Activated naive CD8-positive, alpha-beta T cell treated with anti-CD3 and anti-CD28 coated beads, Interleukin-2, amount 10 ng/mL, durations not matched to agents 7 days and 5 days (primary cell): ENCODE data around the gene MGMT. TPM values are rescaled to one million over a fixed set of nuclear protein-coding genes. Genes with fewer than 3 reads are reported as not detected.
"Not testable (repeated sequence)": the region's sequence is repeated elsewhere in the genome, so short reads cannot be mapped to it uniquely, and the experiment has no call there.

Experiments used
- ATAC-seq: fragments of 150-1000 bp; cut with Tn5 transposase; one replicate; pipeline ENCODE4 v1.10.0; 2021; ENCODE audit warnings: low read depth, moderate library complexity
- POLR2A ChIA-PET: fragments of 350-600 bp; sonication (Branson Sonifier 250); formaldehyde crosslinking; loops from one replicate; lab custom pipeline; 2021; ENCODE audit warnings: antibody characterized with exemption; lab: Charles Lee
- DNase-seq: peaks from one replicate; pipeline ENCODE4 v3.0.0; 2021
- H3K27ac Mint-ChIP-seq: one replicate; pipeline ENCODE4 v1.8.0; 2022; ENCODE audit warnings: mild to moderate bottlenecking, mixed read lengths
- H3K27me3 Mint-ChIP-seq: one replicate; pipeline ENCODE4 v1.8.0; 2022; ENCODE audit warnings: mild to moderate bottlenecking, moderate library complexity, mixed read lengths
- H3K36me3 Mint-ChIP-seq: one replicate; pipeline ENCODE4 v1.8.0; 2021; ENCODE audit warnings: mild to moderate bottlenecking, mixed read lengths
- H3K4me1 Mint-ChIP-seq: one replicate; pipeline ENCODE4 v1.8.0; 2021; ENCODE audit warnings: mixed read lengths
- H3K4me3 Mint-ChIP-seq: one replicate; pipeline ENCODE4 v1.8.0; 2022; ENCODE audit warnings: mild to moderate bottlenecking, moderate library complexity, mixed read lengths
- H3K9me3 Mint-ChIP-seq: one replicate; pipeline ENCODE4 v1.8.0; 2021; ENCODE audit warnings: mixed read lengths
- total RNA-seq, 2 experiments: library from RNA; stranded (reverse); gene quantifications; one replicate each; pipeline ENCODE4 v1.2.3, GENCODE V29; 2021

Gene MGMT
- 10 to 100 TPM; 24.0 to 24.7 TPM for total RNA-seq

- H3K4me1 Mint-ChIP-seq, result peaks cover 9% of the 10 kb centered on the region
- peak within 1 kb of the TSS; percentile 83 for H3K4me3 Mint-ChIP-seq
- peaks cover 5% of the 10 kb centered on the region for H3K36me3 Mint-ChIP-seq
- DNase-seq (peak; percentile 99), ATAC-seq (peak; percentile 96)
- H3K27ac Mint-ChIP-seq, result peak within 1 kb of the TSS; percentile 83
- H3K9me3 Mint-ChIP-seq, result no peaks in the 10 kb centered on the region
- POLR2A ChIA-PET, result interaction anchor here (0.9 to 1.7 kb wide), 5 partner anchors 13 to 669 kb away, joined by 3 to 10 read pairs (median 6); partner anchors contain the start of genes C10orf143 and GLRX3
- no peaks in the 10 kb centered on the region for H3K27me3 Mint-ChIP-seq
These were observed at the start of gene MGMT for GRCh38 chr10:129466703-129467358. TSS of gene MGMT (plus strand) at chr10:129467241.

GRCh38 chr10:129417870-129418269, 49.2 kb upstream of the MGMT start:
- peaks cover 4% of the 10 kb centered on the region for H3K27me3 Mint-ChIP-seq
- POLR2A ChIA-PET, result no interaction called here
- DNase-seq, result no peak

DNA sequence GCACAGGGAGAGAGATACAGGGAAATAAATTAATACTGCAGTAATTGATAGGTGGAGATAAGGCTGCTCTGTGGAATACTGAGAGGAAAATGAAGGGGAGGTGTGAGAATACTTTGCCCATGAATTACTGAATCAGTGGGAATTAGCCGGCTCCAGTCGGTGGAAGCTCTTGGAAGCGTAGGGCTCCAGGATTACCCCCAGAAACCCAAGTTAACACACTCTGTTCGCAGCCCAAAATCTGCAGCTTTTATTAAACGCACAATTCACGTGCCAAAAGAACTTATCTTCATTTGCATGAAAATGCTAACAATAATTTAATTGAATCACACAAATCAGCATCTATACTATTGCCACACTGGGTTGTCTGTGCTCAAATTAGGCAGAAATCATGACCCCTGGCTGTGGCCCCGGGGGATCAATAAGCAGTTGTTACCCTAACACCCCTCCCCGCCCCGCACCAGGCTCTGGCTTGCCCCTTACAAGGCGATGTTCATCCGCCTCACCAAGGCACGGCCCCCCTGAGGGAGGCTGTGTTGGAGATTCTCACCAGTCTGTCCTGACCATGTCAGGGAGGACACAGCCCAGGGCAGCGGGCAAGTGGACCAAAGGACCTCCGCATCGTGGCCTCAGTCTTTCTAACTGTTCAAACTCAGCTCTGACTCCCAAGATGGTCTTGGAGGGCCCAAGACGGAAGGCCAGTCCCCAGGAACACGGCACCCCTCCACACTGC, 48.4 kb upstream of the MGMT start:
- POLR2A ChIA-PET, result no interaction called here
- no peak for DNase-seq
- Mint-ChIP-seq H3K9me3 (no peaks in the 10 kb centered on the region), H3K27me3 (peaks cover 5% of the 10 kb centered on the region), H3K4me1 (no peaks in the 10 kb centered on the region), H3K36me3 (no peaks in the 10 kb centered on the region), H3K4me3 (no peak overlapping the region), H3K27ac (no peak overlapping the region)
- no peak for ATAC-seq

More at GRCh38 chr10:129417870-129418269, 49.2 kb upstream of the MGMT start:
- no peak overlapping the region for H3K27ac Mint-ChIP-seq
- H3K36me3 Mint-ChIP-seq, result no peaks in the 10 kb centered on the region
- H3K4me3 Mint-ChIP-seq, result no peak overlapping the region
- H3K4me1 Mint-ChIP-seq, result no peaks in the 10 kb centered on the region
- no peak for ATAC-seq
- H3K9me3 Mint-ChIP-seq, result no peaks in the 10 kb centered on the region

DNA sequence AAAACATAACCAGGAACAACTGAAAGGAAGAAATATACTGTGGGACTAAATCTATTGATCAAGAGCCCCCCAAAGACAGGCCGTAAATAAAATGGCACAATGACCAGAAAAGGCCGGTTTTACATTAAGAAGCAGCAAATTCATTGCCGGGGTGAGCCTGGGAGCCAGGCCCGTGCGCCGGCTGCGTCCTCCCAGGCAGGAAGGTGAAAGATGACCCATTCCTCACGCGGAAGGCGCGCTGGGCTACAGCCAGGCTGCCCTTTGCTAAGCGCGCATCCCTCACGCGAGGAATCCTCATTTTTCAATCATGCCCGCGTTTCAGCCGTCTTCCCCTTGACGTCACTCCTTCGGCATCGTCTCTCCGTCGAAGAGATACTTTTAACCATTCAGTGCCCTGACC, 47.6 kb upstream of the MGMT start:
- Mint-ChIP-seq H3K4me1 (no peaks in the 10 kb centered on the region), H3K27ac (no peak overlapping the region), H3K9me3 (no peaks in the 10 kb centered on the region), H3K4me3 (no peak overlapping the region), H3K36me3 (no peaks in the 10 kb centered on the region), H3K27me3 (peaks cover 5% of the 10 kb centered on the region)
- DNase-seq (no peak), ATAC-seq (no peak)
- POLR2A ChIA-PET, result no interaction called here

DNA sequence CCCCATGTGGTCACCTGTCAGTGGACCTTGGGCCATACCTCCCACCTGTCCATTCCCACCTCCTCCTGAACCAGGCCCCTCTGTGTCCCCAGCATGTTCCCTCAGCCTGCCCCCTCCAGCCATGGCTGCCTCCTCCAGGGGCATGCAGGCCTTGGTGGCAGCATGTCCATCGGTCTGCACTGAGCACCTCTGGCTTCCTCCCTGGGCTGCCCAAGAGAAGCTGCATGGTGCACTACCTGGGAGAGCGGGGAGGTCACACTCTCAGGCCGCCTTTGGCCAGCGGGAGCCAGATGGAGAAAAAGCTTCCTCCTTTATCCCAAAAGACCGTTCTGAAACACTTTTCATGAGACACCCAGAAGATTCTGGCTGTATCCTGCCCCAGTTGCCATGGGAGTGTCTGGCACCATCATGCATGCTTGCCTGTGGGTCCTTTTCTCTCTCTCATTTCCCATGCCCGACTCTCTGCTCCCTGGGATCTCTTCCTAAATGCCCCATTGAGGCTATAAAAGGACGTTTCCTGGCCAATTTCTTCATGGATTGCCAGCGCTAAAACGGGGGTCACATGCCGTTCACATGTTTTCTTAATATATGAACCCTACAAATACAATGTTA, 45.5 kb upstream of the MGMT start:
- Mint-ChIP-seq H3K36me3 (no peaks in the 10 kb centered on the region), H3K9me3 (no peaks in the 10 kb centered on the region), H3K4me1 (no peaks in the 10 kb centered on the region), H3K27ac (no peak overlapping the region), H3K27me3 (peaks cover 5% of the 10 kb centered on the region), H3K4me3 (no peak overlapping the region)
- POLR2A ChIA-PET, result no interaction called here
- ATAC-seq, result no peak
- no peak for DNase-seq

GRCh38 chr10:129424978-129425377, 42.1 kb upstream of the MGMT start:
- no peaks in the 10 kb centered on the region for H3K4me1 Mint-ChIP-seq
- POLR2A ChIA-PET, result no interaction called here
- no peaks in the 10 kb centered on the region for H3K9me3 Mint-ChIP-seq
- no peaks in the 10 kb centered on the region for H3K36me3 Mint-ChIP-seq
- ATAC-seq, result no peak
- no peak overlapping the region for H3K4me3 Mint-ChIP-seq
- no peak overlapping the region for H3K27ac Mint-ChIP-seq
- no peak for DNase-seq
- peaks cover 3% of the 10 kb centered on the region for H3K27me3 Mint-ChIP-seq

DNA sequence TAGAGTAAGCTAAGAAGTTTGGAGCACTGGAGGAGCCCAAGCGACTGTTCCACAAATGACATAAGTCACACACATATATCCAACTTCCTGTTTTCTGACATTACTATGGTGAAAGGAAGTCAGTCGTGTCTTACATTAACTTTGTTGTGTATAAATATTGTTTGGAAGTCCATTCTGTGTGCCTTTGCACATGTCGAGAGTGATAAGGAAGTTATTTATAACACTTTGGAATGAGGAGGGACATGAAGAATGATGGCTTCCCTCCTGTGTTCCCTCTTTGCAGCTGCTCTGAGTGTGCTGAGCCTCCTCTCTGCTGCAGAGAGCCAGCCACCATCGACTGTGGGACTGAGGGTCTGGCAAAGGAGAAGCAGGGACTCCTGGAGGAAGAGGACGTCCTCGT, 40.4 kb upstream of the MGMT start:
- no peaks in the 10 kb centered on the region for H3K36me3 Mint-ChIP-seq
- POLR2A ChIA-PET, result no interaction called here

GRCh38 chr10:129433266-129433665, 33.8 kb upstream of the MGMT start:
- Mint-ChIP-seq H3K4me3 (no peak overlapping the region), H3K27me3 (peaks cover 2% of the 10 kb centered on the region), H3K36me3 (no peaks in the 10 kb centered on the region), H3K4me1 (no peaks in the 10 kb centered on the region), H3K27ac (no peak overlapping the region), H3K9me3 (no peaks in the 10 kb centered on the region)
- DNase-seq (no peak), ATAC-seq (no peak)
- POLR2A ChIA-PET, result no interaction called here

More for the DNA sequence above, 40.4 kb upstream of the MGMT start:
- DNase-seq, result no peak
- peaks cover 3% of the 10 kb centered on the region for H3K27me3 Mint-ChIP-seq
- no peaks in the 10 kb centered on the region for H3K9me3 Mint-ChIP-seq
- no peak overlapping the region for H3K4me3 Mint-ChIP-seq
- H3K4me1 Mint-ChIP-seq, result no peaks in the 10 kb centered on the region
- H3K27ac Mint-ChIP-seq, result no peak overlapping the region
- no peak for ATAC-seq

- ATAC-seq, H3K4me1 Mint-ChIP-seq, H3K9me3 Mint-ChIP-seq, H3K36me3 Mint-ChIP-seq, DNase-seq, H3K27ac Mint-ChIP-seq, POLR2A ChIA-PET, H3K4me3 Mint-ChIP-seq, H3K27me3 Mint-ChIP-seq: not testable (repeated sequence)
These were observed 31.3 kb upstream of the MGMT start for GRCh38 chr10:129435724-129436123.

GRCh38 chr10:129438024-129438423, 29.0 kb upstream of the MGMT start:
- H3K4me1 Mint-ChIP-seq, result no peaks in the 10 kb centered on the region
- no peaks in the 10 kb centered on the region for H3K36me3 Mint-ChIP-seq
- H3K27me3 Mint-ChIP-seq, result no peaks in the 10 kb centered on the region
- ATAC-seq (no peak), DNase-seq (no peak)
- POLR2A ChIA-PET, result no interaction called here
- H3K9me3 Mint-ChIP-seq, result no peaks in the 10 kb centered on the region
- H3K4me3 Mint-ChIP-seq, result no peak overlapping the region
- H3K27ac Mint-ChIP-seq, result no peak overlapping the region

DNA sequence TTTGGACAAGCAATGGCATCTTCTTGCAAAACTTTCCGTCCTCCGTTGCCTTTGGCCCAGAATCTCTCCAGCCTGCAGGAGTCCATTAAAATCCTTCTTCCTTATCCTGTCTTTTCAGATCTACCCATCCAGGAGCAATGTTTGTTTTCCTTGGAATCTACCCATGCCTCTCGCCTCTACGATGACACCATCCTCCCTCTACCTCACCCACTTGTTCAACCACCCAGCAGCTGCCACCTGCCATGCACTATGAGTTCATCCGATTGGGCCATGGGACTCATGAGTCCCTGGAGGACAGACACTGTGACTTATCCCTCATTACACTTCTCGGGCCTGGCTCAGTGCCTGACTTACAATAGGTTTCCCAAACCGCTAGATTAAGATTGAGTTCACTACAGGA, 26.8 kb upstream of the MGMT start:
- Mint-ChIP-seq H3K27me3 (no peaks in the 10 kb centered on the region), H3K4me1 (no peaks in the 10 kb centered on the region), H3K4me3 (no peak overlapping the region), H3K36me3 (no peaks in the 10 kb centered on the region), H3K9me3 (no peaks in the 10 kb centered on the region), H3K27ac (no peak overlapping the region)
- POLR2A ChIA-PET, result no interaction called here
- ATAC-seq (no peak), DNase-seq (no peak)

DNA sequence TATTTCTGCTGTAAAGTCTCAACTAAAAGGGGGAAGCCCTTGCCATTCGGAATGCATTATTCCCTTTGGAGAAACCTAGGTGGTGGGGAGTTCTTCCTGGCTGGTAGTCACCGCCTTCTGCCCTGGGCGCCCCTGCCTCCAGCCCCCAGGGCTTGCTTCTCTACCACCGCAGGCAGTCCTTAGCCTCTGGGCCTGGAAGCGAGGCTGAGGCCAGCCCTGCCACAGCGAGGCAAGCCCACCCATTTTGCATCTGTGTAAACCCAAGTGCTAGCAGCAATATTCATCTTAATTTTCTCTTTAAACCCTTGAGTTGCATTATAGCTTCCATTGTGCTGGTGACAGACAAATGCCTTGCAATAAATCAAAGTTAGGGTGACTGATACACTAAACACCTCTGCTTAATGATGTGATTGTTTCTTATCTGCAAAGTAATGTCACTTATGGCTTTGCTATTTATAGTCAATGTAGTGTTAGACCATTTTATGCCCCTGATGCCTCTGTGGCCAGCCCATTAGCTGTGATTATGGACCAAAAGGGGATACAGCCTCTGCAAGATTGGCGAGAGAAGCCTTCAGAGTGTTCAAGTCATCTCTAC, 26.2 kb upstream of the MGMT start:
- no peak overlapping the region for H3K27ac Mint-ChIP-seq
- H3K9me3 Mint-ChIP-seq, result no peaks in the 10 kb centered on the region
- DNase-seq (no peak), ATAC-seq (no peak)
- H3K27me3 Mint-ChIP-seq, result no peaks in the 10 kb centered on the region
- no peaks in the 10 kb centered on the region for H3K4me1 Mint-ChIP-seq
- no peak overlapping the region for H3K4me3 Mint-ChIP-seq
- POLR2A ChIA-PET, result no interaction called here
- H3K36me3 Mint-ChIP-seq, result no peaks in the 10 kb centered on the region

GRCh38 chr10:129441372-129442009, 25.6 kb upstream of the MGMT start:
- Mint-ChIP-seq H3K27ac (no peak overlapping the region), H3K9me3 (no peaks in the 10 kb centered on the region), H3K27me3 (no peaks in the 10 kb centered on the region), H3K4me3 (no peak overlapping the region), H3K4me1 (no peaks in the 10 kb centered on the region), H3K36me3 (no peaks in the 10 kb centered on the region)
- ATAC-seq (no peak), DNase-seq (no peak)
- POLR2A ChIA-PET, result no interaction called here
